Fibroblast of upper back skin (primary cell): ENCODE data around the gene FAM83F.
A peak's percentile ranks its signal among the peaks of the same experiment; 100 is the strongest.

Experiments used
- DNase-seq: peaks from one replicate; pipeline ENCODE4 v3.0.0-alpha.2; 2013

FAM83F gene

DNA sequence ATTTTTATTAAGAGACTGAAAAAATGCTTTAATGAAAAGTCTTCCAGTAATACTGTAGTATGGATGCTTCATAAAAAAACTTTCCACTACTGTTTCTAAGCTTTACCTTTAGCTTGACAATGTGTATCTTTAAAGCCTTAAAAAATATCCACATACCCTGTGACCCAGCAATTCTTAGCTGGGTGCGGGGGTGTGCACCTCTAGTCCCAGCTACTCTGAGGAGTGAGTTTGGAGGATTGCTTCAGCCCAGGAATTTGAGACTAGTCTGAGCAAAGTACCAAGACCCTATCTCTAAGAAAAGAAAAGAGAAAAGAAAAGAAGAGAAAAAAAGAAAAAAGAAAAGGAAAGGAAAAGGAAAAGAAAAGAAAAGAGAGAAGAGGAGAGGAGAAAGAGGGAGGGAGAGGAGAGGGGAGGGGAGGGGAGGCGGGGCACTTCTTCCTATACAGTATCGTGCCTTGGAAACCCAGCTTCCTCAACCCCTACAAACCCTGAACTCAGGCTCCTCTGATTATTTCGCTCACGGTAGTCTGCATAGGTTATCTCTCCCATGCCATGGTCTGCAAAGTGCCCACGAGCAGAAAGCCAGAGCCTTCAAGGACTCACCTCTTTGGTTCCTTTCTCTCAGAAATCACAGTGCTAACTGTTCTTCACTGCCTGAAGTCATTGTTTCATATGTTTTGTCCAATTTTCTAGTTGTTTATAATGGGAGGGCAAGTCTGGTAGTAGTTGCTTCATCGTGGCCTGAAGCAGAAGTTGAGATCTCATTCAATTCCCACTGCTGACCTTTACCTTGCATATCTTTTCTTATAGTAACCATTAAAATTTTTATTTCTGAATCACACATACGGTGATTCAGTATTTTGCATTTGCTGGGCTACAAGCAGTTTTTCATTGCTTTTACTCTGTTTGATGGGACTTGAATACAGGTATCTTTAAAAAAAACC, 82.2 kb downstream of the FAM83F start:
- DNase-seq = peak; percentile 14

DNA sequence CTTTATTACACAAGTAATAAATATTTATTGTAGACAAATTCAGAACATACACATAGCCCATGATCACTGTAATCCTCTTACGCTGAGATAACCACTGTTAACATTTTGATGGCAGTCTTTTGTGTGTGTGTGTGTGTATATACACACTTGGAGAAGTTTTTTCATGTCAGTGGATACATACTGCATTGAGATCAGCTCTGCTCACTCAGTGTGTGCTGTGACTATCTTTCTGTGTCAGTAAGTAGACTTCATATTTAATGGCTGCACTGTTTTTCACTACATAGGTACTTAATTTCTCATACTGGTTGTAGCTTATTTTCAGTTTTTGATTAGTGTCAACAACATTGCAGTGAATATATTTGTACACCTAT, 82.9 kb downstream of the FAM83F start:
- DNase-seq = no peak

DNA sequence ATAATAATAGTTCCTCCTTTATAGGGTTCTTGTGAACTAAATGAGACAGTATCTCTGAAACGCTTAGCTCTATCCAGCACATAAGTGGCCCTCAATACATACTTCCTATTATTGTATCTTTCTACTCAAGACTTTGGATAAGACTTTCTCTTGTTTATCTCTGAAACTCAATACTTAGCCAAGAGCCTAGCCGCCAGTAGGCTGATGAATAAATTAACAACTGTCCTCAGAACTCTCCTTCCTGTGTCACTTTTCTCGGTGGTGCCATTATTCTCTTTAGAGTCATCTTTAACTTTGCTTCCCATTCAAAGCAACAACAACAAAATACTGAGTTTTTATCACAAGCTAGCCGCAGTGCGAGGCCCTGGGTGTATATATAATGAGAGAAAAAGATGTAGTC, 86.9 kb downstream of the FAM83F start:
- no peak for DNase-seq

DNA sequence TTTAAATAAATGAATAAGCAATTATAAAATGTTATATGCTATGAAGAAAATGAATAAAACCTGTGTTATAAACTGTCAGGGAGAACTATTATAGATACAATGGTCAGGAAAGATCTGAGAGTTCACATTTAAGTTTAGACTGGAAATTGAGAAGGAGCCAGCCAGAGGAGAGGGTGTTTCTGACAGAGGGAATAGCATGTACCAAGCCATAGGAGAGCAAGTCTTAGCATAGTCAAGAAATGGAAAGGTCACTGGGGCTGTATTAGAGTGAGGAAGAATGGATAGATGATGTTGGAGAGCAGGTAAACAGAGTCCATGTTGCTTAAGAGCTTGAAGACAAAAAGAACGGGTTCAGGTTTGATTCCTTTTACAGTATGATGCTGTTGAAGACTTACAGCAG, 87.4 kb downstream of the FAM83F start:
- DNase-seq = no peak

DNA sequence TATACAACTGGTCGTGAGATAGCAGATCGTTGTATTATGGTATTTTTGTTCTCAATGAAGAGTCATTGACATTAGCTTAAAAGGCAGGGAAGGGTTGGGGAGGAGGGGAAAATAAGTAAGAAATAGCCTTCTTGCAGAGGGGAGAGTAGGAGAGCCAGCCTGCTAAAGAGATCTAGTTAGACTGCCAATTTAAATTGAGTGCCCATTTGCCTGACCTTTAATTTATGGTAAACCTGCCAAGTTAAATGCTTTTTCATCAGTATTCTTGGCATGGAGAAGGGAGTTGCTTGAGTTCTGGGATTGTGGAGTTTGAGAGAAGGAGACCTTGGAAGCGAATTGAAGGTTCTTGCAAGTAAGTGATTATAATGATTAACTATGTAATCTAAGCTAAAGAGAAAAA, 89.0 kb downstream of the FAM83F start:
- no peak for DNase-seq

DNA sequence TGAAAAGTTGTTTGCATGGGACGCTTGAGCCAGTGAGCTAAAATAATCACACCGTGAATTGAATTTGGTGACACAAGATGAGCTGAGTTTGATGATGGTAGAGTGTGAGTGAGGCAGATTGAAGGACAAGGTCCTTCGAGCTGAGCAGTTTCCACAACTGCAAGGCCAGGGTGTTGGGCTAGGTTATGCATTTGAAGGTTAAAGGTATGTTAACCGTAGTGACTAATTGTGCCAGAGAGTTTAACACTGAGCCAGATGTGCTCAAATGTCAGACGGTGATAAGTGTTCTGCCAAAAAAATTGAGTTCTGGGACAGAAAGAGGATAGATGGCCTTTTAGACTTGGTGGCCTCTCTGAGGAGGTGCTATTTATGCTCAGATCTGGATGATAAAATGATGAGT, 89.5 kb downstream of the FAM83F start:
- no peak for DNase-seq

DNA sequence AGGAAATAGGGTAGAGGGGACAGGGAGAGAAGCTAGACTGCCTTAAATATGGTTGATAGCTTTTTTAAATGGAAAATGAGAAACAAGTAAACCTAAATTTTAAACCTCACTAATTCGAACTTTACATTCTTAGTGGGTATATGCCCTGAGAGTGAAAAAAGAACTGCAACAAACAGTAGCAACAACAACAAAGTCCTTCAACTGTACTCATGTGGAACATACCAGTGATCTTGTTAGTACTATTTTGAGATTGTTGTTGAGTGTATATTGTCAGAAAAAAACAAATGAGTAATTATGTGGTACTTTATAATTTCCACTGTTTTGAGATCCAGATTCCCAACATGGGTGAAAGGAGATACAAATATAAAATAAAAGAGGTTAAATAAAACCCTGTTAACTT, 94.1 kb downstream of the FAM83F start:
- no peak for DNase-seq
